ENCODE results near the gene SPATA16. TPM values are rescaled to one million over a fixed set of nuclear protein-coding genes. Genes with fewer than 3 reads are reported as not detected.
A peak's percentile ranks its signal among the peaks of the same experiment; 100 is the strongest.
"Not testable (repeated sequence)": the region's sequence is repeated elsewhere in the genome, so short reads cannot be mapped to it uniquely, and the experiment has no call there.

SPATA16 gene
- total and polyA plus RNA-seq, 2 donors (not counting 3 experiments of a cell fraction or from before 2014, with no cell fraction given) = not detected

DNA sequence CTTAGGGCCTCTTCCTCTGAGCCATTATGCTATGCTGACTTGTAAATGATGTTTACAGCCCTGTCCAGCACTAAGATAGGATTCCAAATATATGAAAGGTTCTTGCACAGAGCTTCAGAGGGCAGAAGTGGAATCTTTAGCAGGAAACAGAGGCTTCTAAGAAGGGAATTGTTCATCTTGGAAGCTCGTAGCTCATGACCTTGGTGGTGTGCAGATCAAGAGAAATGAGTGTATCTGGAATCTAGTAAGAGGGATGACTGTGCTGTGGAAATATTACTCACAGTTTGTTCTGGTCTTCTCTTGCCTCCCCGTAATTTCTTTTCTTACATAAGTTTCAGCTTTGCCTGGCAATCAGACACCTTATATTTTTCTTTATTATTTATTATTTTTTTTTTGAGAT is 175.8 kb downstream of the SPATA16 start:
- BruUV-seq (replicated peaks) = no TSS peak
- Histone ChIP-seq H3K79me2 (ENCODE audit: control insufficient read depth, insufficient read depth, low read length) (no peaks in the 10 kb centered on the region), H3K36me3 (ENCODE audit: control insufficient read depth in 2 of 2, extremely low read depth in 1 of 2, insufficient read depth in 2 of 2, low read length in 2 of 2) (no peaks in the 10 kb centered on the region), H4K20me1 (replicated peaks; ENCODE audit: control insufficient read depth, extremely low read depth, insufficient read depth, low read length) (no peaks in the 10 kb centered on the region), H3K4me2 (ENCODE audit: insufficient read depth, low read length) (no peak overlapping the region), H3K4me1 (ENCODE audit: control insufficient read depth, extremely low read depth, insufficient read depth, low read length) (no peaks in the 10 kb centered on the region), H2AFZ (ENCODE audit: low read depth, low read length) (peak overlapping the region; percentile 57), H3K9me1 (replicated peaks; ENCODE audit: control insufficient read depth, extremely low read depth, insufficient read depth, low read length) (no peaks in the 10 kb centered on the region), H3K27me3 (ENCODE audit: control insufficient read depth in 2 of 2, insufficient read depth in 2 of 2, low read length in 2 of 2) (no peaks in the 10 kb centered on the region), H3K27ac (ENCODE audit: insufficient read depth, low read depth, low read length) (no peak overlapping the region), H3K9me3 (replicated peaks; ENCODE audit: control insufficient read depth, insufficient read depth, low read length) (no peaks in the 10 kb centered on the region), H3K9ac (replicated peaks; ENCODE audit: extremely low read depth, insufficient read depth, low read length) (no peak overlapping the region), H3K4me3 (replicated peaks in 1 of 3; ENCODE audit: insufficient read depth in 1 of 3, low read depth in 1 of 3, low read length in 3 of 3) (no peak overlapping the region)
- POLR2A ChIA-PET = no interaction called here
- FAIRE-seq (no peak), DNase-seq (ENCODE audit: low read depth, low spot score) (peak; percentile 19)
- intact Hi-C loops (cut with micrococcal nuclease) = no loop called here
- dilution Hi-C loops (cut with MboI; ENCODE audit: extremely low pct_ligation_motif_present, low sequenced_read_pairs) = no loop called here
- TF ChIP-seq POLR2A (IDR thresholded peaks at IDR 0.05; ENCODE audit: low read depth, low read length) (no peak), EZH2 (IDR thresholded peaks at IDR 0.05; ENCODE audit: borderline replicate concordance, low read depth, low read length, severe bottlenecking) (no peak), FOS (IDR thresholded peaks at IDR 0.05; ENCODE audit: borderline replicate concordance, insufficient read depth, low read length) (peak; percentile 29), JUN (IDR thresholded peaks at IDR 0.05; ENCODE audit: borderline replicate concordance, insufficient read depth, insufficient read length, low read depth) (no peak), GATA2 (IDR thresholded peaks at IDR 0.05; ENCODE audit: insufficient read depth, insufficient read length, low read depth, low read length) (peak; percentile 35)
- TF ChIP-seq, protein P1, sequence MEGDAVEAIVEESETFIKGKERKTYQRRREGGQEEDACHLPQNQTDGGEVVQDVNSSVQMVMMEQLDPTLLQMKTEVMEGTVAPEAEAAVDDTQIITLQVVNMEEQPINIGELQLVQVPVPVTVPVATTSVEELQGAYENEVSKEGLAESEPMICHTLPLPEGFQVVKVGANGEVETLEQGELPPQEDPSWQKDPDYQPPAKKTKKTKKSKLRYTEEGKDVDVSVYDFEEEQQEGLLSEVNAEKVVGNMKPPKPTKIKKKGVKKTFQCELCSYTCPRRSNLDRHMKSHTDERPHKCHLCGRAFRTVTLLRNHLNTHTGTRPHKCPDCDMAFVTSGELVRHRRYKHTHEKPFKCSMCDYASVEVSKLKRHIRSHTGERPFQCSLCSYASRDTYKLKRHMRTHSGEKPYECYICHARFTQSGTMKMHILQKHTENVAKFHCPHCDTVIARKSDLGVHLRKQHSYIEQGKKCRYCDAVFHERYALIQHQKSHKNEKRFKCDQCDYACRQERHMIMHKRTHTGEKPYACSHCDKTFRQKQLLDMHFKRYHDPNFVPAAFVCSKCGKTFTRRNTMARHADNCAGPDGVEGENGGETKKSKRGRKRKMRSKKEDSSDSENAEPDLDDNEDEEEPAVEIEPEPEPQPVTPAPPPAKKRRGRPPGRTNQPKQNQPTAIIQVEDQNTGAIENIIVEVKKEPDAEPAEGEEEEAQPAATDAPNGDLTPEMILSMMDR (IDR thresholded peaks at IDR 0.05; ENCODE audit: extremely low read depth in 1 of 2, insufficient read depth in 1 of 2, low read depth in 1 of 2, low read length in 2 of 2) = no peak
- CTCF ChIA-PET = interaction anchor here (0.8 to 2.3 kb wide), 3 partner anchors 8 to 129 kb away, joined by 3 to 10 read pairs (median 4); no protein-coding TSS in a partner anchor

DNA sequence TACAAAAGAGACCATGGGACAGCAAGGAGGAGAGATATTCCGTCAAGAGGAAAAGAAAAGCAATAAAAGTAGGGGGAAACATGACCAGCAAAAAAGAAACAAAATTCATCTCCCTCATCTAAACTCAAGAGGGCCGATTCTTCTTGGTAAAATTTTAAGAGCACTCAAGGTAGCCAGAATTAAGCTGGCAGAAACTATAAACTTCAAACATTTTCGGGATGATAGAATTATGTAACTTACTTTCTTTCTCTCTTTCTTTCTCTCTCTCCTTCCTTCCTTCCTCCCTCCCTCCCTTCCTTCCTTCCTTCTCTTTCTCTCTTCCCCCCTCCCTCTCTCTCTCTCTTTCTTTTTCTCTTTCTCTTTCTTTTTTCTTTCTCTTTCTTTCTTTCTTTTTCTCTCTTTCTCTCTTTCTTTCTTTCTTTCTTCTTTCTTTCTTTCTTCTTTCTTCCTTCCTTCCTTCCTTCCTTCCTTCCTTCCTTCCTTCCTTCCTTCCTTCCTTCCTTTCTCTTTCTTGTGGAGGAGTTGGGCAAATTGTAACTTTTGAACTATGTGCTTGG is 180.3 kb downstream of the SPATA16 start:
- H3K27ac ChIP-seq (ENCODE audit: insufficient read depth, low read depth, low read length); BruUV-seq (replicated peaks); H3K79me2 ChIP-seq (ENCODE audit: control insufficient read depth, insufficient read depth, low read length); H3K4me2 ChIP-seq (ENCODE audit: insufficient read depth, low read length); FAIRE-seq; H3K27me3 ChIP-seq (ENCODE audit: control insufficient read depth in 2 of 2, insufficient read depth in 2 of 2, low read length in 2 of 2); H3K9me1 ChIP-seq (replicated peaks; ENCODE audit: control insufficient read depth, extremely low read depth, insufficient read depth, low read length); H3K9ac ChIP-seq (replicated peaks; ENCODE audit: extremely low read depth, insufficient read depth, low read length); POLR2A ChIA-PET; H3K4me1 ChIP-seq (ENCODE audit: control insufficient read depth, extremely low read depth, insufficient read depth, low read length); H4K20me1 ChIP-seq (replicated peaks; ENCODE audit: control insufficient read depth, extremely low read depth, insufficient read depth, low read length); DNase-seq (ENCODE audit: low read depth, low spot score); H3K9me3 ChIP-seq (replicated peaks; ENCODE audit: control insufficient read depth, insufficient read depth, low read length); intact Hi-C loops (cut with micrococcal nuclease); H2AFZ ChIP-seq (ENCODE audit: low read depth, low read length); dilution Hi-C loops (cut with MboI; ENCODE audit: extremely low pct_ligation_motif_present, low sequenced_read_pairs); H3K36me3 ChIP-seq (ENCODE audit: control insufficient read depth in 2 of 2, extremely low read depth in 1 of 2, insufficient read depth in 2 of 2, low read length in 2 of 2); H3K4me3 ChIP-seq (replicated peaks in 1 of 3; ENCODE audit: insufficient read depth in 1 of 3, low read depth in 1 of 3, low read length in 3 of 3): not testable (repeated sequence)
- CTCF ChIA-PET = interaction anchor here (0.9 to 1.0 kb wide), 2 partner anchors 9 to 103 kb away, joined by 3 to 4 read pairs; no protein-coding TSS in a partner anchor
